Activated CD4-positive, alpha-beta T cell treated with anti-CD3 and anti-CD28 coated beads, Interleukin-2, Interleukin-4, amounts not matched to agents 100 ng/mL and 50 ng/mL, durations not matched to agents 16 hours and 8 hours (primary cell): ENCODE results near the gene ARHGAP22.

Experiments
- DNase-seq: peaks from one replicate; pipeline ENCODE4 v3.0.0-alpha.2; 2020; ENCODE audit warnings: low spot score

ARHGAP22 gene

GRCh38 chr10:48477616-48478015 is 127.3 kb downstream of the ARHGAP22 start:
- no peak for DNase-seq

- DNase-seq = no peak
These were observed 127.7 kb downstream of the ARHGAP22 start for GRCh38 chr10:48477141-48477540.

- DNase-seq = no peak
These were observed 128.4 kb downstream of the ARHGAP22 start for GRCh38 chr10:48476279-48476982.

GRCh38 chr10:48475943-48476278 is 129.0 kb downstream of the ARHGAP22 start:
- no peak for DNase-seq

GRCh38 chr10:48474765-48475365 is 130.0 kb downstream of the ARHGAP22 start:
- no peak for DNase-seq

- no peak for DNase-seq
These were observed 131.2 kb downstream of the ARHGAP22 start for GRCh38 chr10:48473704-48474103.

- DNase-seq = no peak
These were observed 132.3 kb downstream of the ARHGAP22 start for GRCh38 chr10:48472501-48473069.

- no peak for DNase-seq
These were observed 133.7 kb downstream of the ARHGAP22 start for GRCh38 chr10:48470893-48471805.

- DNase-seq = no peak
These were observed 134.6 kb downstream of the ARHGAP22 start for GRCh38 chr10:48470115-48470892.

GRCh38 chr10:48469516-48470020 is 135.3 kb downstream of the ARHGAP22 start:
- no peak for DNase-seq

- DNase-seq = no peak
These were observed 135.9 kb downstream of the ARHGAP22 start for GRCh38 chr10:48468866-48469511.

- no peak for DNase-seq
These were observed 136.6 kb downstream of the ARHGAP22 start for GRCh38 chr10:48468130-48468790.

- no peak for DNase-seq
These were observed 137.2 kb downstream of the ARHGAP22 start for GRCh38 chr10:48467669-48468068.

GRCh38 chr10:48466611-48467240 is 138.1 kb downstream of the ARHGAP22 start:
- no peak for DNase-seq

- DNase-seq = no peak
These were observed 138.9 kb downstream of the ARHGAP22 start for GRCh38 chr10:48465860-48466521.

- no peak for DNase-seq
These were observed 139.8 kb downstream of the ARHGAP22 start for GRCh38 chr10:48464871-48465736.

- no peak for DNase-seq
These were observed 140.6 kb downstream of the ARHGAP22 start for GRCh38 chr10:48464121-48464870.
